Type B pancreatic cell (in vitro differentiated cells): ENCODE data around the gene YJEFN3. TPM values are rescaled to one million over a fixed set of nuclear protein-coding genes. Genes with fewer than 3 reads are reported as not detected.

Experiments
- DNase-seq: peaks from one replicate; pipeline ENCODE4 v3.0.0; 2021; ENCODE audit warnings: mixed read lengths; ENCODE audit not compliant: unreplicated experiment; ENCODE audit errors: extremely low spot score
- H3K27ac Mint-ChIP-seq: 2 replicates; pipeline ENCODE4 v1.8.0; 2021; ENCODE audit warnings: mild to moderate bottlenecking, mixed read lengths
- H3K27me3 Mint-ChIP-seq: 2 replicates; pipeline ENCODE4 v1.8.0; 2021; ENCODE audit warnings: mixed read lengths
- H3K36me3 Mint-ChIP-seq: 2 replicates; pipeline ENCODE4 v1.8.0; 2021; ENCODE audit warnings: mixed read lengths
- H3K4me1 Mint-ChIP-seq: one replicate; pipeline ENCODE4 v1.8.0; 2021; ENCODE audit warnings: mixed read lengths; ENCODE audit not compliant: unreplicated experiment
- H3K4me3 Mint-ChIP-seq: 2 replicates; pipeline ENCODE4 v1.8.0; 2021; ENCODE audit warnings: mild to moderate bottlenecking, mixed read lengths
- H3K9me3 Mint-ChIP-seq: 2 replicates; pipeline ENCODE4 v1.8.0; 2021; ENCODE audit warnings: mixed read lengths
- total RNA-seq: library from RNA; stranded (reverse); gene quantifications from 2 replicates; pipeline ENCODE4 v1.2.1, GENCODE V29; 2021; ENCODE audit warnings: low replicate concordance
- TF ChIP-seq, protein P1 (sequence below): fragments of 200-600 bp; sonication (generic); conservative IDR thresholded peaks from 2 replicates; pipeline ENCODE4 v1.5.0; 2021; ENCODE audit warnings: antibody characterized with exemption, mild to moderate bottlenecking

The YJEFN3 gene
- total RNA-seq, 1 donor from 2014 or later = 23.2 TPM

DNA sequence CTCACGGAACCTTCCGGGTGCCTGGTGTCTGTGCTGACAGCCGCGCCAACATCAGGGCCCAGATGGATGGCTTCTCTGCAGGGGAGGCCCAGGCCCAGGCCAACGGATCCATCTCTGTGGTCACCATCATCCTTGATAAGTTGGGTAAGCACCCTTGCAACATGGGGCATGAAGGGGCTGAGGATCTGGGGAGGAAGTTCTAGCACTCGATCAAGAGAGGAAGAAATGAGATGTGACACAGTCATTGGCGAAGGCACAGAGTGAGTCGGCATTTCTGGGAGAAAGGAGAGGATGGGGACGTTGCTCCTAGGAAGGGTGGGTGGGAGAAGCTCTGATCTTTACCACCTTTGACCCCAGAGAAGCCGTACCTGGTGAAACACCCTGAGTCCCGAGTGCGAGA lies 13.8 kb downstream of the YJEFN3 start:
- Mint-ChIP-seq H3K4me3 (no peak overlapping the region), H3K9me3 (no peaks in the 10 kb centered on the region), H3K27ac (no peak overlapping the region), H3K4me1 (peaks cover 5% of the 10 kb centered on the region), H3K27me3 (peaks cover 10% of the 10 kb centered on the region), H3K36me3 (no peaks in the 10 kb centered on the region)
- DNase-seq = no peak
- TF ChIP-seq, protein P1, sequence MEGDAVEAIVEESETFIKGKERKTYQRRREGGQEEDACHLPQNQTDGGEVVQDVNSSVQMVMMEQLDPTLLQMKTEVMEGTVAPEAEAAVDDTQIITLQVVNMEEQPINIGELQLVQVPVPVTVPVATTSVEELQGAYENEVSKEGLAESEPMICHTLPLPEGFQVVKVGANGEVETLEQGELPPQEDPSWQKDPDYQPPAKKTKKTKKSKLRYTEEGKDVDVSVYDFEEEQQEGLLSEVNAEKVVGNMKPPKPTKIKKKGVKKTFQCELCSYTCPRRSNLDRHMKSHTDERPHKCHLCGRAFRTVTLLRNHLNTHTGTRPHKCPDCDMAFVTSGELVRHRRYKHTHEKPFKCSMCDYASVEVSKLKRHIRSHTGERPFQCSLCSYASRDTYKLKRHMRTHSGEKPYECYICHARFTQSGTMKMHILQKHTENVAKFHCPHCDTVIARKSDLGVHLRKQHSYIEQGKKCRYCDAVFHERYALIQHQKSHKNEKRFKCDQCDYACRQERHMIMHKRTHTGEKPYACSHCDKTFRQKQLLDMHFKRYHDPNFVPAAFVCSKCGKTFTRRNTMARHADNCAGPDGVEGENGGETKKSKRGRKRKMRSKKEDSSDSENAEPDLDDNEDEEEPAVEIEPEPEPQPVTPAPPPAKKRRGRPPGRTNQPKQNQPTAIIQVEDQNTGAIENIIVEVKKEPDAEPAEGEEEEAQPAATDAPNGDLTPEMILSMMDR = no peak

DNA sequence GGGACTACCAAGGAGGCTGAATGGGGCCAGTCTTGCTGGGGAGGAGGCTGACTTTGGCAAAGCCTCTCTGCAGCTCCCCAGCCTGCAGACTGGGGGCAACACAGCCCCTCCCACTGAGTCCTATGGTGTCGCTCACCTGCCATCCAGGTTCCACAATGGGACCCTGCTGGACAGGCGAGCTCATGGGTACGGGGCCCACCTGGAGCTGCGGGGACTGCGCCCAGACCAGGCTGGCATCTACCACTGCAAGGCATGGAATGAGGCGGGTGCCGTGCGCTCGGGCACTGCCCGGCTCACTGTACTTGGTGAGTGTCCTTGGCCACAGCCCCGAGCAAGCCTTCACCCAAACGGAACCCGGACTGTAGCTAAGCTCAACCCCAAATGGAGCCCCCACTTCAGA lies 14.4 kb downstream of the YJEFN3 start:
- DNase-seq = no peak
- H3K4me1 Mint-ChIP-seq = peaks cover 5% of the 10 kb centered on the region
- no peak overlapping the region for H3K4me3 Mint-ChIP-seq
- no peaks in the 10 kb centered on the region for H3K36me3 Mint-ChIP-seq
- no peak overlapping the region for H3K27ac Mint-ChIP-seq
- TF ChIP-seq, protein P1 = no peak
- no peaks in the 10 kb centered on the region for H3K9me3 Mint-ChIP-seq
- H3K27me3 Mint-ChIP-seq = peaks cover 7% of the 10 kb centered on the region

DNA sequence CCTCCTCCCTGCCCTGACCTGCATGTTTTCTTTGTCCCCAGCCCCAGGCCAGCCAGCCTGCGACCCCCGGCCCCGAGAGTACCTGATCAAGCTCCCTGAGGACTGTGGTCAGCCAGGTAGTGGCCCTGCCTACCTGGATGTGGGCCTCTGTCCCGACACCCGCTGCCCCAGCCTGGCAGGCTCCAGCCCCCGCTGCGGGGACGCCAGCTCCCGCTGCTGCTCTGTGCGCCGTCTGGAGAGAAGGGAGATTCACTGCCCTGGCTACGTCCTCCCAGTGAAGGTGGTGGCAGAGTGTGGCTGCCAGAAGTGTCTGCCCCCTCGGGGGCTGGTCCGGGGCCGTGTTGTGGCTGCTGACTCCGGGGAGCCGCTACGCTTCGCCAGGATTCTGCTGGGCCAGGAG lies 14.9 kb downstream of the YJEFN3 start:
- TF ChIP-seq, protein P1 = no peak
- Mint-ChIP-seq H3K4me1 (peaks cover 3% of the 10 kb centered on the region), H3K4me3 (no peak overlapping the region), H3K9me3 (no peaks in the 10 kb centered on the region), H3K27ac (no peak overlapping the region), H3K36me3 (no peaks in the 10 kb centered on the region), H3K27me3 (peaks cover 4% of the 10 kb centered on the region)
- no peak for DNase-seq

DNA sequence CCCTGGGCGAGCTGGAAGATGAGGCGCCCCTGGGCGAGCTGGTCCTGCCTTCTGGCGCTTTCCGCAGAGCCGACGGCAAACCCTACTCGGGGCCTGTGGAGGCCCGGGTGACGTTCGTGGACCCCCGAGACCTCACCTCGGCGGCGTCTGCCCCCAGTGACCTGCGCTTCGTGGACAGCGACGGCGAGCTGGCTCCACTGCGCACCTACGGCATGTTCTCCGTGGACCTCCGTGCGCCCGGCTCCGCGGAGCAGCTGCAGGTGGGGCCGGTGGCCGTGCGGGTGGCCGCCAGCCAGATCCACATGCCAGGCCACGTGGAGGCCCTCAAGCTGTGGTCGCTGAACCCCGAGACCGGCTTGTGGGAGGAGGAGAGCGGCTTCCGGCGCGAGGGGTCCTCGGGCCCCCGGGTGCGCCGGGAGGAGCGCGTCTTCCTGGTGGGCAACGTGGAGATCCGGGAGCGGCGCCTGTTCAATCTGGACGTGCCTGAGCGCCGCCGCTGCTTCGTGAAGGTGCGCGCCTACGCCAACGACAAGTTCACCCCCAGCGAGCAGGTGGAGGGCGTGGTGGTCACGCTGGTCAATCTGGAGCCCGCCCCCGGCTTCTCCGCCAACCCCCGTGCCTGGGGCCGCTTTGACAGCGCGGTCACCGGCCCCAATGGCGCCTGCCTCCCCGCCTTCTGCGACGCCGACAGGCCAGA lies 15.7 kb downstream of the YJEFN3 start:
- no peak for DNase-seq
- Mint-ChIP-seq H3K4me3 (no peak overlapping the region), H3K4me1 (no peaks in the 10 kb centered on the region), H3K36me3 (no peaks in the 10 kb centered on the region), H3K27ac (no peak overlapping the region), H3K9me3 (no peaks in the 10 kb centered on the region), H3K27me3 (peaks cover 3% of the 10 kb centered on the region)
- TF ChIP-seq, protein P1 = no peak

DNA sequence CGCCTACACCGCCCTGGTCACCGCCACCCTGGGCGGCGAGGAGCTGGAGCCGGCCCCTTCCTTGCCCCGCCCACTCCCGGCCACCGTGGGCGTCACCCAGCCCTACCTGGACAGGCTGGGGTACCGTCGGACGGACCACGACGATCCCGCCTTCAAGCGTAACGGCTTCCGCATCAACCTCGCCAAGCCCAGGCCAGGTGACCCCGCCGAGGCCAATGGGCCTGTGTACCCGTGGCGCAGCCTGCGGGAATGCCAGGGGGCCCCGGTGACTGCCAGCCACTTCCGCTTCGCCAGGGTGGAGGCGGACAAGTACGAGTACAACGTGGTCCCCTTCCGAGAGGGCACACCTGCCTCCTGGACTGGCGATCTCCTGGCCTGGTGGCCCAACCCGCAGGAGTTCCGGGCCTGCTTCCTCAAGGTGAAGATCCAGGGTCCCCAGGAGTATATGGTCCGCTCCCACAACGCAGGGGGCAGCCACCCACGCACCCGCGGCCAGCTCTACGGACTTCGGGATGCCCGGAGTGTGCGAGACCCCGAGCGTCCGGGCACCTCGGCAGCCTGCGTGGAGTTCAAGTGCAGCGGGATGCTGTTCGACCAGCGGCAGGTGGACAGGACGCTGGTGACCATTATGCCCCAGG lies 16.4 kb downstream of the YJEFN3 start:
- no peak for DNase-seq
- H3K4me1 Mint-ChIP-seq = no peaks in the 10 kb centered on the region
- H3K36me3 Mint-ChIP-seq = no peaks in the 10 kb centered on the region
- TF ChIP-seq, protein P1 = no peak
- H3K4me3 Mint-ChIP-seq = no peak overlapping the region
- H3K27ac Mint-ChIP-seq = no peak overlapping the region
- H3K27me3 Mint-ChIP-seq = peaks cover 3% of the 10 kb centered on the region
- no peaks in the 10 kb centered on the region for H3K9me3 Mint-ChIP-seq
